ENCODE data around the gene PKHD1. TPM values are rescaled to one million over a fixed set of nuclear protein-coding genes. Genes with fewer than 3 reads are reported as not detected.

The PKHD1 gene
- total and polyA plus RNA-seq, 2 of the 8 experiments (the other 6 are each of a cell fraction or from before 2014, with no cell fraction given): 0.06 to 0.09 TPM

GRCh38 chr6:51675922-51676275 is 411.5 kb downstream of the PKHD1 start (continued):
- TF ChIP-seq, protein P1, sequence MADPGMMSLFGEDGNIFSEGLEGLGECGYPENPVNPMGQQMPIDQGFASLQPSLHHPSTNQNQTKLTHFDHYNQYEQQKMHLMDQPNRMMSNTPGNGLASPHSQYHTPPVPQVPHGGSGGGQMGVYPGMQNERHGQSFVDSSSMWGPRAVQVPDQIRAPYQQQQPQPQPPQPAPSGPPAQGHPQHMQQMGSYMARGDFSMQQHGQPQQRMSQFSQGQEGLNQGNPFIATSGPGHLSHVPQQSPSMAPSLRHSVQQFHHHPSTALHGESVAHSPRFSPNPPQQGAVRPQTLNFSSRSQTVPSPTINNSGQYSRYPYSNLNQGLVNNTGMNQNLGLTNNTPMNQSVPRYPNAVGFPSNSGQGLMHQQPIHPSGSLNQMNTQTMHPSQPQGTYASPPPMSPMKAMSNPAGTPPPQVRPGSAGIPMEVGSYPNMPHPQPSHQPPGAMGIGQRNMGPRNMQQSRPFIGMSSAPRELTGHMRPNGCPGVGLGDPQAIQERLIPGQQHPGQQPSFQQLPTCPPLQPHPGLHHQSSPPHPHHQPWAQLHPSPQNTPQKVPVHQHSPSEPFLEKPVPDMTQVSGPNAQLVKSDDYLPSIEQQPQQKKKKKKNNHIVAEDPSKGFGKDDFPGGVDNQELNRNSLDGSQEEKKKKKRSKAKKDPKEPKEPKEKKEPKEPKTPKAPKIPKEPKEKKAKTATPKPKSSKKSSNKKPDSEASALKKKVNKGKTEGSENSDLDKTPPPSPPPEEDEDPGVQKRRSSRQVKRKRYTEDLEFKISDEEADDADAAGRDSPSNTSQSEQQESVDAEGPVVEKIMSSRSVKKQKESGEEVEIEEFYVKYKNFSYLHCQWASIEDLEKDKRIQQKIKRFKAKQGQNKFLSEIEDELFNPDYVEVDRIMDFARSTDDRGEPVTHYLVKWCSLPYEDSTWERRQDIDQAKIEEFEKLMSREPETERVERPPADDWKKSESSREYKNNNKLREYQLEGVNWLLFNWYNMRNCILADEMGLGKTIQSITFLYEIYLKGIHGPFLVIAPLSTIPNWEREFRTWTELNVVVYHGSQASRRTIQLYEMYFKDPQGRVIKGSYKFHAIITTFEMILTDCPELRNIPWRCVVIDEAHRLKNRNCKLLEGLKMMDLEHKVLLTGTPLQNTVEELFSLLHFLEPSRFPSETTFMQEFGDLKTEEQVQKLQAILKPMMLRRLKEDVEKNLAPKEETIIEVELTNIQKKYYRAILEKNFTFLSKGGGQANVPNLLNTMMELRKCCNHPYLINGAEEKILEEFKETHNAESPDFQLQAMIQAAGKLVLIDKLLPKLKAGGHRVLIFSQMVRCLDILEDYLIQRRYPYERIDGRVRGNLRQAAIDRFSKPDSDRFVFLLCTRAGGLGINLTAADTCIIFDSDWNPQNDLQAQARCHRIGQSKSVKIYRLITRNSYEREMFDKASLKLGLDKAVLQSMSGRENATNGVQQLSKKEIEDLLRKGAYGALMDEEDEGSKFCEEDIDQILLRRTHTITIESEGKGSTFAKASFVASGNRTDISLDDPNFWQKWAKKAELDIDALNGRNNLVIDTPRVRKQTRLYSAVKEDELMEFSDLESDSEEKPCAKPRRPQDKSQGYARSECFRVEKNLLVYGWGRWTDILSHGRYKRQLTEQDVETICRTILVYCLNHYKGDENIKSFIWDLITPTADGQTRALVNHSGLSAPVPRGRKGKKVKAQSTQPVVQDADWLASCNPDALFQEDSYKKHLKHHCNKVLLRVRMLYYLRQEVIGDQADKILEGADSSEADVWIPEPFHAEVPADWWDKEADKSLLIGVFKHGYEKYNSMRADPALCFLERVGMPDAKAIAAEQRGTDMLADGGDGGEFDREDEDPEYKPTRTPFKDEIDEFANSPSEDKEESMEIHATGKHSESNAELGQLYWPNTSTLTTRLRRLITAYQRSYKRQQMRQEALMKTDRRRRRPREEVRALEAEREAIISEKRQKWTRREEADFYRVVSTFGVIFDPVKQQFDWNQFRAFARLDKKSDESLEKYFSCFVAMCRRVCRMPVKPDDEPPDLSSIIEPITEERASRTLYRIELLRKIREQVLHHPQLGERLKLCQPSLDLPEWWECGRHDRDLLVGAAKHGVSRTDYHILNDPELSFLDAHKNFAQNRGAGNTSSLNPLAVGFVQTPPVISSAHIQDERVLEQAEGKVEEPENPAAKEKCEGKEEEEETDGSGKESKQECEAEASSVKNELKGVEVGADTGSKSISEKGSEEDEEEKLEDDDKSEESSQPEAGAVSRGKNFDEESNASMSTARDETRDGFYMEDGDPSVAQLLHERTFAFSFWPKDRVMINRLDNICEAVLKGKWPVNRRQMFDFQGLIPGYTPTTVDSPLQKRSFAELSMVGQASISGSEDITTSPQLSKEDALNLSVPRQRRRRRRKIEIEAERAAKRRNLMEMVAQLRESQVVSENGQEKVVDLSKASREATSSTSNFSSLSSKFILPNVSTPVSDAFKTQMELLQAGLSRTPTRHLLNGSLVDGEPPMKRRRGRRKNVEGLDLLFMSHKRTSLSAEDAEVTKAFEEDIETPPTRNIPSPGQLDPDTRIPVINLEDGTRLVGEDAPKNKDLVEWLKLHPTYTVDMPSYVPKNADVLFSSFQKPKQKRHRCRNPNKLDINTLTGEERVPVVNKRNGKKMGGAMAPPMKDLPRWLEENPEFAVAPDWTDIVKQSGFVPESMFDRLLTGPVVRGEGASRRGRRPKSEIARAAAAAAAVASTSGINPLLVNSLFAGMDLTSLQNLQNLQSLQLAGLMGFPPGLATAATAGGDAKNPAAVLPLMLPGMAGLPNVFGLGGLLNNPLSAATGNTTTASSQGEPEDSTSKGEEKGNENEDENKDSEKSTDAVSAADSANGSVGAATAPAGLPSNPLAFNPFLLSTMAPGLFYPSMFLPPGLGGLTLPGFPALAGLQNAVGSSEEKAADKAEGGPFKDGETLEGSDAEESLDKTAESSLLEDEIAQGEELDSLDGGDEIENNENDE (IDR thresholded peaks at IDR 0.05; ENCODE audit: insufficient replicate concordance, low read length): no peak
- TF ChIP-seq NANOG (IDR thresholded peaks at IDR 0.05; ENCODE audit: insufficient read depth, low read depth, low read length, poor library complexity, severe bottlenecking): no peak
- no peak for TF ChIP-seq GTF2F1 (IDR thresholded peaks at IDR 0.05; ENCODE audit: borderline replicate concordance, low read depth, low read length)
- no peak for TF ChIP-seq TAF7 (optimal IDR thresholded peaks at IDR 0.05; ENCODE audit: borderline replicate concordance, low read depth, low read length)
- TF ChIP-seq CTBP2 (IDR thresholded peaks at IDR 0.05; ENCODE audit: borderline replicate concordance, insufficient read depth, insufficient read length, low read length): no peak
- TF ChIP-seq E2F6 (IDR thresholded peaks at IDR 0.05): no peak
- TF ChIP-seq RFX5 (IDR thresholded peaks at IDR 0.05; ENCODE audit: borderline replicate concordance, low read depth, low read length): no peak
- no peak for TF ChIP-seq KDM4A (IDR thresholded peaks at IDR 0.05; ENCODE audit: low read depth, low read length, severe bottlenecking)
- TF ChIP-seq CHD1 (IDR thresholded peaks at IDR 0.05; ENCODE audit: low read depth, low read length): no peak
- TF ChIP-seq TEAD4 (IDR thresholded peaks at IDR 0.05; ENCODE audit: low read depth, low read length): no peak
- TF ChIP-seq, protein P2, sequence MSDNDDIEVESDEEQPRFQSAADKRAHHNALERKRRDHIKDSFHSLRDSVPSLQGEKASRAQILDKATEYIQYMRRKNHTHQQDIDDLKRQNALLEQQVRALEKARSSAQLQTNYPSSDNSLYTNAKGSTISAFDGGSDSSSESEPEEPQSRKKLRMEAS (IDR thresholded peaks at IDR 0.05): no peak

Data from H1 (cell line).